ENCODE results near the gene C5orf46. TPM values are rescaled to one million over a fixed set of nuclear protein-coding genes. Genes with fewer than 3 reads are reported as not detected.

The C5orf46 gene
- total and polyA plus RNA-seq, 4 donors = not detected

- ATAC-seq (ENCODE audit: insufficient read depth, low FRiP score) = no peak
Measured at GRCh38 chr5:147927901-147928300, 21.6 kb upstream of the C5orf46 start.

DNA sequence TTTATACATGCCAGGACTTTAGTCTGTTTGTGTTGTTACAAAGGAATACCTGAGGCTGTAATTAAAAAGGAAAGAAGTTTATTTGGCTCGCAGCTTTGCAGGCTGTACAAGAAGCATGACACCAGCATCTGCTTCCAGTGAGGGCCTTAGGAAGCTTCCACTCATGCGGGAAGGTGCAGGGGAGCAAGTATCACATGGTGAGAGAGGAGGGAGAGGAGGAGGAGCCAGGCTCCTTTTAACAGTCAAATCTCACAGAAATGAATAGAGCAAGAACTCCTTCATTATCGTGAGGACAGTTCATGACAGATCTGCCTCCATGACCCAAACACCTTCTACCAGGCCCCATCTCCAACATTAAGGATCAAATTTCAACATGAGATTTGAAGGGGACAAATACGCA, 18.7 kb upstream of the C5orf46 start:
- TF ChIP-seq CTCF (IDR thresholded peaks at IDR 0.05; ENCODE audit: control extremely low read depth, extremely low read depth) = no peak
- H3K36me3 ChIP-seq (ENCODE audit: control insufficient read depth in 4 of 4, insufficient read depth in 4 of 4, low read length in 4 of 4) = no peaks in the 10 kb centered on the region
- H3K27me3 ChIP-seq (ENCODE audit: control insufficient read depth in 3 of 3, insufficient read depth in 3 of 3, low read length in 2 of 3) = no peaks in the 10 kb centered on the region
- no peak overlapping the region for H3K4me3 ChIP-seq
- no peak overlapping the region for H3K27ac ChIP-seq (ENCODE audit: low read depth in 1 of 2, low read length in 1 of 2)
- no peak for ATAC-seq (ENCODE audit: insufficient read depth, low FRiP score)
- H3K9ac ChIP-seq (ENCODE audit: insufficient read depth in 1 of 2, low read length in 2 of 2) = no peak overlapping the region
- no peaks in the 10 kb centered on the region for H3K4me1 ChIP-seq (ENCODE audit: control insufficient read depth in 5 of 5, insufficient read depth in 5 of 5, low read length in 5 of 5)
- H3K9me3 ChIP-seq (ENCODE audit: control insufficient read depth in 4 of 4, insufficient read depth in 3 of 4, low read length in 3 of 4) = no peaks in the 10 kb centered on the region
- DNase-seq = no peak
- 82 to 91% methylated on average over 4 of the region's 4 CpGs for WGBS, 2 donors

More at GRCh38 chr5:147927901-147928300, 21.6 kb upstream of the C5orf46 start:
- peak in 1 of 3 donors; percentile 12 for DNase-seq
- Histone ChIP-seq H3K4me3 (no peak overlapping the region), H3K36me3 (ENCODE audit: control insufficient read depth in 4 of 4, insufficient read depth in 4 of 4, low read length in 4 of 4) (no peaks in the 10 kb centered on the region), H3K27ac (ENCODE audit: low read depth in 1 of 2, low read length in 1 of 2) (no peak overlapping the region), H3K4me1 (ENCODE audit: control insufficient read depth in 5 of 5, insufficient read depth in 5 of 5, low read length in 5 of 5) (no peaks in the 10 kb centered on the region), H3K27me3 (ENCODE audit: control insufficient read depth in 3 of 3, insufficient read depth in 3 of 3, low read length in 2 of 3) (peaks cover 0 to 2% (median 0%) of the 10 kb centered on the region in 3 donors), H3K9me3 (ENCODE audit: control insufficient read depth in 4 of 4, insufficient read depth in 3 of 4, low read length in 3 of 4) (no peaks in the 10 kb centered on the region), H3K9ac (ENCODE audit: insufficient read depth in 1 of 2, low read length in 2 of 2) (no peak overlapping the region)
- TF ChIP-seq CTCF (IDR thresholded peaks at IDR 0.05; ENCODE audit: control extremely low read depth, extremely low read depth) = no peak
- 6 to 20% methylated on average over 3 of the region's 3 CpGs for WGBS, 2 donors

DNA sequence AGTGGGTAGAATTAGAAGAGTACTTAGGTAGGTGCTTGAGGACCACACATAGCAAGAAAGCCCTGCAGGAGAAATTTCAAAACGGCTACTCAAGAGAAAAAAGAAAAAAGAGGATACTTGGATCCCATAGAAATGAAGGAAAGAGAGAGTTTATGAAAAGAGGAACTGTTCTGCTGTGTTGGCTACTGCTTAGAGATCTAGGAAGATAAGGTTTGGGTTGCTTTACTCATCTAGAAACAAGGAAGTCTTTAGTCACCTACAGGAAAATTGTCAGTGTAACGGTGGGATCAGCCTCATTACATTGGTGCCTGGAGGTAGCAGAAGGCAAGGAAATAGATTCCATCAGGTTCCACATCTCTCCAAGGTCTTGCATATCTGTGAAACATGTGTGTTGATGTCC, 14.8 kb upstream of the C5orf46 start:
- 21 to 47% methylated on average over 2 of the region's 2 CpGs for WGBS, 2 donors
- no peak for TF ChIP-seq CTCF (IDR thresholded peaks at IDR 0.05; ENCODE audit: control extremely low read depth, extremely low read depth)

GRCh38 chr5:147920420-147921030, 14.2 kb upstream of the C5orf46 start:
- Histone ChIP-seq H3K9ac (ENCODE audit: insufficient read depth in 1 of 2, low read length in 2 of 2) (no peak overlapping the region), H3K36me3 (ENCODE audit: control insufficient read depth in 4 of 4, insufficient read depth in 4 of 4, low read length in 4 of 4) (no peaks in the 10 kb centered on the region), H3K27ac (ENCODE audit: low read depth in 1 of 2, low read length in 1 of 2) (no peak overlapping the region), H3K9me3 (ENCODE audit: control insufficient read depth in 4 of 4, insufficient read depth in 3 of 4, low read length in 3 of 4) (no peaks in the 10 kb centered on the region), H3K4me1 (ENCODE audit: control insufficient read depth in 5 of 5, insufficient read depth in 5 of 5, low read length in 5 of 5) (no peaks in the 10 kb centered on the region), H3K27me3 (ENCODE audit: control insufficient read depth in 3 of 3, insufficient read depth in 3 of 3, low read length in 2 of 3) (no peaks in the 10 kb centered on the region), H3K4me3 (no peak overlapping the region)
- no peak for ATAC-seq (ENCODE audit: insufficient read depth, low FRiP score)
- no peak for TF ChIP-seq CTCF (IDR thresholded peaks at IDR 0.05; ENCODE audit: control extremely low read depth, extremely low read depth)
- DNase-seq = no peak
- WGBS, 2 donors = 79 to 83% methylated on average over 4 of the region's 4 CpGs

More for the DNA sequence above, 14.8 kb upstream of the C5orf46 start:
- H3K36me3 ChIP-seq (ENCODE audit: control insufficient read depth in 4 of 4, insufficient read depth in 4 of 4, low read length in 4 of 4) = no peaks in the 10 kb centered on the region
- no peak overlapping the region for H3K9ac ChIP-seq (ENCODE audit: insufficient read depth in 1 of 2, low read length in 2 of 2)
- no peaks in the 10 kb centered on the region for H3K9me3 ChIP-seq (ENCODE audit: control insufficient read depth in 4 of 4, insufficient read depth in 3 of 4, low read length in 3 of 4)
- H3K4me1 ChIP-seq (ENCODE audit: control insufficient read depth in 5 of 5, insufficient read depth in 5 of 5, low read length in 5 of 5) = no peaks in the 10 kb centered on the region
- no peak overlapping the region for H3K27ac ChIP-seq (ENCODE audit: low read depth in 1 of 2, low read length in 1 of 2)
- ATAC-seq (ENCODE audit: insufficient read depth, low FRiP score) = no peak
- H3K27me3 ChIP-seq (ENCODE audit: control insufficient read depth in 3 of 3, insufficient read depth in 3 of 3, low read length in 2 of 3) = no peaks in the 10 kb centered on the region
- H3K4me3 ChIP-seq = no peak overlapping the region
- no peak for DNase-seq

Data from lung (tissue), 12 donors.